NCI-H2171 (cell line): Measurements from ENCODE around the gene LRRTM4.

Experiments used
- DNase-seq: peaks from one replicate; lab custom pipeline; 2025; lab: John Stamatoyannopoulos, UW

The LRRTM4 gene

DNA sequence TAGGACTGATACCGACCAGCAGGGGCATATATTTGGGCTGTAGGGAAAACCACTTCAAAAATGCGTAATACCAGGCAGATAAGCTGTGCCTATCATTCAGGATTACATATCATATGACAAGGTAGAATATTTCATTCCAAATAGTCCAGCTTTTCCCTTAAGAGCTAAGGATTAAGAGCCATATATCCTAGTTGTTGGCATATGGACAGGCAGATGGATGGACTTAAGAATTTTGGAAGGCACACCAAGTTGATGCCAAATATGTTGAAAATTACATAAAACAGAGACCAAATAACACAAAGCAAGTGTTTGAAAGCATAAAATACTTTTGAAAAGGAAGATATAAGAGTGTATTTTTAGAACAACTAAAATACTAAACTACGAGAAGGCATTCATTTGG lies 52.1 kb downstream of the LRRTM4 start:
- no peak for DNase-seq

DNA sequence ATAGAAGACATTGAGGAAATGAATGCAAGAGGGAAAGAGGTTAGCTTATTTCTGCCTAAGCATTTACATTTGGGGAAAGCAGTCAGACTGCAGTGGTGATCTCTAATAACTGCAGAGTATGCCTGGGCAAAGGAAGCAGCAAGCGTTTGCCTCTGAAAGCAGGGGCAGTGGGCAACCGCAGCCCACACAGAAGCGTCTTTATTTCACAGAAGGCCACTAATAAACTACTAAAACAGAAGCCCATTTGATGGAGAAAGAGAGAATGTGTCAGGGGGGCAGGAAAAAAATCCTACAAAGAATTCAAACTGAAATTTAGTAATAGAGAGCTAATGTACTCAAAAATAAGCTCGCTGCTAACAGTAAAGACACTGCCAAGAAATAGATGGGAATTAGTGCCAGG lies 53.1 kb downstream of the LRRTM4 start:
- no peak for DNase-seq

DNA sequence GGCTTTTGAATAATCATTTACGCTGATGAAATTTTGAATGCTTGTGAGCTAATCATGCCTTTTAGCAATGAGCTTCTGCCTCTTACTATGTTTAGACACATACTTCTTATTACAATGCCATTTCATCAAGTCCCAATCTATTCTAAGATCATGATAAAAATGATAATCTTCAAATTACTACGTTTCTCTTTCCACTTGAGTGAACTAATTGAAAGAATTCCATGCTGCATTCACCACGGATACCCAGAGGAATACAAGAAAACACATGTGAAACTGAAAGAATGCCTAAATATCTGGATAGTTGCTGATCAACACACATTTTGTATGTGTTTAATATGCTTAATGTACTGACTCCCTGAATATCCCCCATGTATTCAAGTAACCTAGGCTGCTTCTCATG lies 62.3 kb downstream of the LRRTM4 start:
- DNase-seq = no peak

DNA sequence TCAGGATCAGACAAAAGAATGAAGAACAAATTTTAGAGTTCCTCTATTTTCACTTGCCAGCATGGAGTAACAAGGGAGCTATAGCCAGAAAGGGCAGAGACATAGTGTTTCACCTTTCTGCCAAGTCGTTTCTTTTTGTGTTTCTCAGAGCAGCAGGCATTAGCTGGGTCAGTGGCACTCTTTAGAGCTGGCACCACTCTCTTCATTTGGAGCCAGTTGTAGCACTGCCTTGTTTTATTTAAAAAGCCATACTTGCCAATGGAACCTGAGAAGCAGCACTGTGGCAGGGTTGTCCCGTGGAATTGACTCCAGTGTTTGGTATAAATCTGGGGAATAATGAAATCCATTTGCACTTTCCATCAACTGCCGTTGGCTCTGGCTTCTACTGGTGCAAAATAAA lies 64.0 kb downstream of the LRRTM4 start:
- DNase-seq = no peak

DNA sequence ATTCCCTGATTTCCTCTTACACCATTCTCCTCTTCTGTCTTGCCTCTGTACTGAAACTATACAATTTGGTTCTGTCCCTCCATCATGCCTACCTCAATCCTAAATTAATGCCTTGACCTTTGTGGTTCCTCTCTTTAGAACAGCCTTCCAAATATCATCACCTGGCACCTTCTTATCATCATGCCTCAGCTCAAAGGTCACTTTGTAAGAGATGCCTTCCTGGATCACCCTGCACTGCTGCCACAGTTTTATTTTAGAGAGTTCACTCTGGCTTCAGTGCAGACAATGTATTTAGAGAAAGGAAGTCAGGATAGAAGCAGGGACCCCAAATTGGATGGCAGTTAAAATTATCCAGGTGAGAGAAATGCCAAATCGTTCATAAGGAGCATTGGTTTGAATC lies 64.5 kb downstream of the LRRTM4 start:
- no peak for DNase-seq

DNA sequence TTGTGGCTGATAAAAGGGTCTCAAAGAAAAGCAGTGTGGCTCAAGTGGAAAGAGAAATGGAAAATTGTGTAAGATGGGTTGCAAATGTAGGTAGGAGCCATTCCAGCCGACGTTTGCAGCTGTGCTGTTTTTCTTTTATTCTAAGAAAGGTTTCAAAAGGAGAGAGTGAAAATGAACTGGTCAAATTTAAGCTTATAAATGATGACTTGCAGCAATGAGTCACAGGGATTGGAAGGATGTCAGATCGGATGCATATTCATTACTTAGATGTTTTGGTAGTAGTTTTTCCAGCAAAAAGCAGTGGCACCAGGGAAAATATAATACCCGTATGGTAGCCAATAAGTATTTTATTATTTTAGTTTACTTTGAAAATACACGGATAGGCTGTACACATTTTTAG lies 79.1 kb downstream of the LRRTM4 start:
- no peak for DNase-seq

DNA sequence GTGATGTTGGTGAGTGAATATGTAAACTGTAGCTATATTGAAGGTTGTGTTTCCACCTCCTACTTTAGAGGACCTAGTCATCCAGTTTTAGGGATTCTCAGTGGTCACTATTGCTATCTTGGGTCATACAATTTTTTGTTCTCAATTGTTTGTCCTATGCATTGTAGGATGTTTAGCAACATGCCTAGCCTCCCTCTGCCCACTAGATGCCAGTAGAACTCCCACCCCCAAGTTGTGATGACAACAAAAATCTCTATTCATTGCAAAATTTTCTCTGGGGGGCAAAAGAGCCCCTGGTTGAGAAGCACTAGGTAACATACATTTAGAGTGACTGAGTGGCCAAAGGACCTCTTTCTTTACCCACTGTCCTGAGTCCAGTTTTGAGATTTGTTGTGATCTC lies 87.3 kb downstream of the LRRTM4 start:
- DNase-seq = no peak

DNA sequence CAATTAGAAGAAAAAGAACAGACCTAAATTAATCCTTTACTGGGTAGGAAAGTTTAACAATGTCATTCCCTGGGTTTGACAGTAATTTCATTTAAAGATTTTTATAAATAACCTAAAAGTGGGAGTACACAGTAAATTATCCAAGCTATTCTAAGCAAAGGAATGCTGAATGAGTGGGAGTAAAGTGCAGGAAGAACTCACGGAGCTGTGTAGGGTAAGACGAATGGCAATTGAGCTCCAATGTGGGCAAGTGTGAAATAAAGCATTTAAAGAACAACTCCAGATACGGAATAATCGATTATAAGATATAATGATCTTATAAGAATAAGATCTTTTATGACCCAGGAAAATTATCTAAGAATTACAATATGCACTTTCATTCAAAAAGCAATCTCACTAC lies 93.2 kb downstream of the LRRTM4 start:
- DNase-seq = no peak

DNA sequence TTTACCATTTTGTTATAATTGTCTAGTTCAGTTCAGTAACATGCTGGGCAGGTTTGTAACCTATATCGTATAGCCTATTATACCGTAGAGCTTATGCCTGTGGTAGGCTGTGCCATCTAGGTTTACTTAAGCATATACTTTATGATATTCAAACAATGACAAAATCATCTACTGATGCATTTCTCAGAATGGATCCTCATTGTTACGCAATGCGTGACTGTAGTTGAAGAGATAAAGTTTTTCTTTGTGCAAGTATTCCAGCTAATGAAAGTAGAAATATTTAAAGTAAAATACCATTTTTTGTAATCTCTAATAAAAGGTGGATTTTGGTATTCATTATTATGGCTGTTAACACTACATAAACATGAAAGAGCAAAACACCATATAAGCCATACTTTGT lies 100.2 kb downstream of the LRRTM4 start:
- no peak for DNase-seq

DNA sequence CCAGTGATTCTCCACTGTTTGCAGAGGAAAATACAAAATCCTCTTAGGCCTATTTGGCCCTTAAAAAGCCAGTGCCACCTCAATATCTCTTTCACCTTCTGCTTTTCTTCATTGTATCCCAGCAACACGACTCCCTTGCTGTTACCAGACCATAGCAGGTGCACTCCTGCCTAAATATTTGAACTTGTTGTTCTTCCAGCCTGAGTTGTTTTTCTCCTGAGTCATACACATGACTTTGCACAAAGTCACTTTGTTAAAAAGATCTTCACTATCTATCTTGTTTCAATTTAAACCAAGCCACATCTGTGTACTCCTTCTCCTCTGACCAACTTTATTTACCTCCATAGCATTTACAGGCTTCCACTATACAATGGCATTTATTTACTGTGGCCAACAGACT lies 103.6 kb downstream of the LRRTM4 start:
- no peak for DNase-seq

DNA sequence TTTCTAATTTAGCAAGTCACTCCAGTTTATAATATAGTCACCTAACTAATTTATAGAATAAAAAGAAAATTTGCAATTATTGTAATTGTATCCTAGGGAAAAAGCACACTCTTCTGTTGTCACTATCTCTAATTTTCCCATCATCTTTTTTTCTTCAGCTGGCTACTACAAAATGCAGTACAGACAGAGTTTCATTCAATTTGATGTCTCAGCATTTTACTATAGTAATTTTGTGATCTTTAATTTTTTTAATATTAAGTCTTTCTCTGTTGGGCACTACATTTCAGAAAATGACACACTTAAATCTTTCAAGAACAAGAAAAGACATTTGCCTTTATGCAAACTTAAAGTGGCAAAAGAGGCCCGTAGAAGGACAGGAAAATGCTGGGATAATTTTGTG lies 118.0 kb downstream of the LRRTM4 start:
- no peak for DNase-seq

DNA sequence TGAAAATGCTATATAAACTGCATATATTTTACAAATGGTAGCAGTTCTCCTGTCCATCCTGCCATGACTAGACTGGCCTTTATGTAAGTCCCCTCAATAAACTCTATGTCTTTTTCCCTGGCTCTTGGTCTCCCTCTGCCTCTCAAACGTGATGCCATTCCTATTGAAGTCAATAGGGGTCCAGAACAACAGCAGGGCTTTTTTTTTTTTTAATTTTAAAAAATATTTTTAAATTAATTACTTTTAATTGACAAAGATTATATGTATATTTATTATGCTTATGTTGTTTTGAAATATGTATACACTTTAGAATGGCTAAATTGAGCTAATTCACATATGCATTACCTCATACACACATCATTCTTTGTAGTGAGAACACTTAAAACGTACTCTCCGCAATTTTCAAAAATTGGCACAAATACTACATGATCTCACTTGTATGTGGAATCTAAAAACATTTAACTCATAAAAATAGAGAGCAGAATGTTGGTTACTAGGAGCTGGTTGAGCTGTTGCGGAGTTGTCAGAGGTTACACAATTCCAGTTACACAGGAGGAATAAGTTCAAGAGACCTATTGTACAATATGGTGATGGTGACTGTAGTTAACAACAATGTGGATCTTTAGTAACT lies 123.1 kb downstream of the LRRTM4 start:
- DNase-seq = no peak

DNA sequence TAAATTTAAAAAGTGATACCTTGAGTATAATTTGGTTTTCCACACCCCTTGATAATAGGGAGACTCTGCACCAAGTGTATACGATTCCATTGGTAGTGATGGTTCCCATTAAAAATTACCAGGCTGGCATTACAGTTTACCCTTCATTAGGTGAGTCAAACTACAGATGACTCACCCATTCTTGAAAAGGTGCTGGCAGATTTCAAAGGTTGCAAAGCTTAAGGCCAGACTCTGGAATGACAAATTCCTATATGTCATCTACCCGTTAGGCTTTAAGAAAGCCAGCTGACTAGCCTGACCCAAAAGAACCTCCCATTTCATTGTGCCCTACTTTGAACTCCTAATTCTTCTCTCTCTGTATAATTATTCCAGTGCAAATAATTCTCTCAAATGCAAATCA lies 124.4 kb downstream of the LRRTM4 start:
- no peak for DNase-seq

DNA sequence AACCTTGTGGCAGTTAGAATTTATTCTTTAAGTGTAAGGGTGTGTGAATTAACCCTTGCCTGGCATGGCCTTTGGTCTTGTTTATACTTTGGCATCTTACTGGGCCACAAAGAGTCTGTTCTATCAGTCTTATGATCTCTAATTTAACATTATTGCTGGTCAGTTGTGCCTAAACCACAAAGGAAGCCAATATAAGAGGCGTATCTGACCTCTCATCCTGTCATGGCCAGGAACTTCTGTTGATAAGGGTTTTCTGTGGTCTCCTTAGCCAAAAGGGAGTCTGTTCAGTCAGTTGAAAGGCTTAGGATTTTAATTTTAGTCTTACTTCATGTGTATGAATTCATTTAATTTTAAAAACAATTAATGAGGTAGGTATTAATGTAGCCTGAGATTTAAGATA lies 127.2 kb downstream of the LRRTM4 start:
- DNase-seq = no peak

DNA sequence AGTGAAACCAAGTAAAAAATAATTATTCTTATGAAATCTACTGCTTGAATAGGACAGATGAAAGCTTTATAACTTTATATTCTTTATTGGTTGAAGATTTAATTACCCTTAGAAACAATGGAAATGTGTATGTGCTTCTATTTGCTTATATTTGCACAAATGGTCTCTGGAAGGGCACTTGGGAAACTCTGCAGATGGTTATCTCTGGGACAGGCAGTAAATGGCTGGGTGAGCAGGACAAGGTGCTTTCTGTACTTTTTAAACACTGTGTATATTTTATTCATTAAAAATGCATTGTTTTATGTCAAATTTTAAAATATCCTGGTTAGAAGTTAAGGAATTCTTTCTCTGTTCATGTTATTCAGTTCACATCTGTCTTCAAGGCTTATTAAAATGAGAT lies 131.1 kb downstream of the LRRTM4 start:
- no peak for DNase-seq

DNA sequence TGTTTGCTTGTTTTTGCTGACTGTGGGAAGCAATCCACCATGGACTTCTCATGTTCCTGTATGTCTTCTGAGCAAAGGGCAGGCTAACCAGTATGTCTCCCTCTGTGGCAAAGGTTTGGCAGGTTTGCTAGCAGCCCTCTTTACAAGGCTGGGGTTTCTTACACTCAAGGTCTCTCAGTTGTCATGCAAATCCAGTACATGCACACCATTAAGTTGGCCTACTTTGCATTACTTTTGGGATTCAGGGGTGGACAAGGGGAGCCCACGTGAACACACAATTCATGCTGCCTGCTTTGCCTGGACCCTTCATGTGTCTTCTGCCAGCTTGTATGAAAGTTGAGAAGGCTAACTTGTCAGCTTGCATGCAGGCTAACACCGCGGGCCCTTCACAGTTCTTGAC lies 134.9 kb downstream of the LRRTM4 start:
- DNase-seq = no peak

DNA sequence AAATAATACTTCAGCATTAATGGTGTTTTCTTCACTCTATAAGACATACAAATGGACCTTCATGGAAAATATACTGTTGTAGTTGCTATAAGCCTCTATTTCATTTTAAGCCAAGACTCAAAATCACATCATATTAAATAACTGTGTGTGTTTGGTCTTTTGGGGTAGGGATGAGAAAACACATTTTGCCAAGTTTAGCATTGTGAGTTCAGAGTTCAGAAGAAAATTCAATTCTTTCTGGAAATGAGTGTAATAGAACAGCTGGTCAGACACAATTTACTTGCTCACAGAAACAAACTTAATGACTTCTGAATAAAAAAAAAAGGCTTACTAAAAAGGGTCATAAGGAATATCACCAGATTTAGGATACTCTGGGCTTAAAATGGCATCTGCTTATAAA lies 149.5 kb downstream of the LRRTM4 start:
- DNase-seq = no peak

DNA sequence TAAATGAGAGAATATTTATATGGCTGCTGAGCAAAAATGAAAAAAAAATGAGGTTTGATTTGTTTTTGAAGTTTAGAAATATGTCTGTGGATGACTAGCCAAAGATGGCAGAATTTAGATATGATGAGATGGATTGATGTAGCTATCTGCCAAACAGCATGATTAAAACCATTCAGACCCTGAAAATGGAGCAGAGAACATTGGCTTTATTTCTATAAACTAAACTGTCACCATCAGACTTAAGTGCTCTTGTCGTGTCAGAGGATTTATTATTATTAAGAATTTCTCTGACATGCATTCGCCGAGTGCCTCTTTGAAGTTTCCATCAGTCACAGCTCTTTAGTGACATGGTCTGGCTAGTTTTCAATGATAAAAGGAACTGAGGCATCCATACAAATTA lies 151.7 kb downstream of the LRRTM4 start:
- no peak for DNase-seq

DNA sequence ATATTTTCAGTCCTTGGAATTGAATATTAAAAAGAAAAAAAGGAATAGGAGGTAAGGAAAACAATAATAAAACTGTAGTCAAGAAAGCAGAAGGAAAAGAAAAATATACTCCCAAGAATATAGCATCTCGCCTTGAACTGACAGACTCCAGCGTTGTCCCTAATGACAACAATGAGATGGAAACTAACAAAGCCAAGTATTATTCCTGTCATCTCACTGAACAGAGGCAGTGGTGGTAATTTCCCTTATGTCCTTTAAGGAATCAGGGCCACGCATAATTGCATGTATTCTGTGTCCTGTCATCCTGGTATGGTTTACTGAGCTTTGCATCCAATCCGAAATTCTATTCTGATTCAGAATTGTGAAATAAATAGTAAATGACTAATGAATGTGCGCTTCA lies 158.9 kb downstream of the LRRTM4 start:
- DNase-seq = no peak

DNA sequence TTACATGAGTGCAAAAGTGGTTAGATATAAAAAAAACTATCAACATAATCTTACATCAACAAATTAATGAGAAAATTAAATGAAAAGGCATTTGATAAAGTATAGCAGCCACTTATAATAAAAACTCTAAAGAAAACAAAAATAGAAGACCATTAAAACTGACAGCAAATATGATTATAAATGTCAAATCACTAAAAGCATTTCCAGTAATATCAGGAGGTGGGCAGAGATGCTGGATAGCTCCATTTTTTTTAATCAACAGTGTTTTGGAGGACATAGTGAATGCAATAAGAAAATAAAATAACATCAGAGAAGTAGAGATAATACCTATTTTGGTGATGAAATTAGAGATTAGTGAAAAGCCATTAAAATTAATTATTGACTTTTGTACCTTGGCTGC lies 173.4 kb downstream of the LRRTM4 start:
- DNase-seq = no peak

DNA sequence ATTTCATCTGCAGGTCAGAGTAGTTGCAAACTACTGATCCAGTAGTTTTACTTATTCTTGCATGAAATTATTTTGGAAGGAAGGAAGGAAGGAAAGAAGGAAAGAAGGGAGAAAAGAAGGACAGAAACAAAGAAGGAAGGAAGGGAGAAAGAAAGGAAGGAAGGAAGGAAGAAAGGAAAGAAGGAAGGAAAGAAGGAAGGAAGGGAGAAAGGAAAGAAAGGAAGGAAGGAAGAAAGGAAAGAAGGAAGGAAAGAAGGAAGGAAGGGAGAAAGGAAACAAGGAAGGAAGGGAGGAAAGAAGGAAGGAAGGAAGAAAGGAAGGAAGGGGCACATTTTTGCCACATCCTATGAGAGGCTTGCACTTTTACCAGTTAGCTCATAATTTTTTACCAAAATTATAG lies 186.2 kb downstream of the LRRTM4 start:
- no peak for DNase-seq

DNA sequence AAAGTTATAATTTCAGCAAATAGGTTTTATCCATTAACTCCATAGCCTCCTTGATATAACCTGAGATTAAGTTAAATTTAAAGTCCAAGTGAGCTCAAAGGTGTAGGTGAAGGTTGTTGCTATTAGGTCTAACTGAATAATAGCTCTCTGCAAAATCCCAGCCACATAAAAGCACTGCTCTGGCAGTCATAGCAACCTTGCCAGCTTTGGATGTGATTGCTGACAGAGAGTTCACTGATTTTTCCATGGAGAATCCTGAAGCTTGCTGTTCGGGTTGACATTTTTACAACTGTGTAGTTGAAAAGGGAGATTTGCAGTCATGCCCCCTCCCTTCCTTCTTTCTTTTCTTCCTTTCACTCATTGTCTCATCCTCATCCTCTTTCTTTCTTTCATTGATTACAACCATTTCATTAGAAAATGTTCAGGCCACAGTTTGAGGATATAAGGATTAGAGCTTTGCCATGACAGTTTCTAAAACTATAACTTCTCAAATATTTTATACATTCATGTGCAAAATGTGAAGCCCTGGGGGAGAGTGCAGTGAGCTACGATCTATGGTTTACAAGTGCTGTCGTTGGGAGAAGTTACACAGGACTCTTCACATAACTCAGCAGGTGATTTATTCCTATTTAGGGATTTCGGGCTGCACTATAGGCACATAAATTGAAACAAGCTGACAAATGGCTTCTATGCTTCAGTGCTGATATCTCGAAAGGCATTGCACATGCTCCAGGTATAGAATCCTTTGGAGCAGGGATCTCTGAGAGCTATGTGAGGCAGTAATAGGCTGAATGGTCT lies 193.8 kb downstream of the LRRTM4 start:
- no peak for DNase-seq

DNA sequence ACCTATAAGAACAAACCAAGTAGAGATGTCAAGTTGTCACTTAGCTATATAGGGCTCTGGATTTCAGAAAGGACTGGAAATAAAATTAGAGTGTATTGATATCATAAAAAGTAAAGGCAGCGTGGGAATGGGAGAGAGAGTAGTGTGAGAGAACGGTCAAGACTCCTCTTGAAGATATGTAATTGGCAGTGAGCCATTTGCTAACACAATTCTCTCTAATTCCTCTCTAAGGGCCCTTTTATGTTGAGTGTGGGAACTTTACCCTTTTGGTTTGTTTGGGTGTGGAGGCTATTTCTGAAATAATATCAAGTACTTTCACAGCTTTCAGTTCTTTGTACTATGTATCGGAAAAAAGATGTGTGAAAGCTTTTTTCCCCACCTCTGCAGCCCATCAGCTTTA lies 196.8 kb downstream of the LRRTM4 start:
- no peak for DNase-seq

DNA sequence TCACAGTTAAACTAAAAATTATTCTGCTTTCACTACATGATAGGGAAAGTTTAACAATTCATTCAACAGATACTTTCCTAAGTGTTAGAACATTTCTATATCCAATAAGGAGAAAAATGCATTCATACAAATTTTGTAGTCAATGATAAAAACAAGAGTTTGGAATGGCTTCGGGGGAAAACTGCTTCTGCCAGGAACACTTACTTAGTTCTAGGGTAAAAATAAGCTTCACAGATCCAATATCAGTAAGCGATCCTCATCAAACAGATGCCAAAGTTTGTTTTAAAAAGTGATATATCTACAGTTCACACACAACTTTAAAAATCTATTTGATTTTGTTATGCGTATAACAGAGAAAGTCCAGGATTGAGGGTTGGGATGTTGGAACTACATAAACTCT lies 199.7 kb downstream of the LRRTM4 start:
- DNase-seq = no peak
